HepG2 (cell line): ENCODE results near the gene RALBP1. TPM values are rescaled to one million over a fixed set of nuclear protein-coding genes. Genes with fewer than 3 reads are reported as not detected.

Experiments
- ATAC-seq: fragments of 200-7000 bp; cut with Tn5 transposase; 3 replicates; pipeline ENCODE4 v1.9.1; 2020; ENCODE audit warnings: mild to moderate bottlenecking, moderate library complexity
- BruUV-seq: library from RNA; stranded (reverse); fragments of 400-500 nt; replicated peaks from 2 replicates; lab custom pipeline; 2021; lab: Mats Ljungman, UMichigan
- CTCF ChIA-PET: fragments of 300-600 bp; formaldehyde crosslinking; extraction: SDS; loops from one replicate; lab custom pipeline; 2021; ENCODE audit warnings: low total read pairs, inconsistent platforms, low intra/inter-chr PET ratio; lab: Yijun Ruan, JAX
- POLR2A ChIA-PET: fragments of 350-600 bp; sonication (Branson Sonifier 250); formaldehyde crosslinking; loops from one replicate; lab custom pipeline; 2020; ENCODE audit warnings: antibody characterized with exemption, inconsistent platforms; lab: Yijun Ruan, JAX
- DNase-seq: peaks from one replicate; pipeline ENCODE4 v3.0.0-alpha.2; 2015; ENCODE audit warnings: low spot score
- FAIRE-seq: peaks from 3 replicates; lab custom pipeline; 2011; peaks lifted over from hg19 to GRCh38; lab: Jason Lieb, UNC
- H2AFZ ChIP-seq: one replicate; pipeline ENCODE4 v1.6.1; 2011; ENCODE audit warnings: low read length, inconsistent platforms
- H3K27ac ChIP-seq: fragments of 300-600 bp; 3 replicates; pipeline ENCODE4 v1.8.0; 2011; ENCODE audit warnings: mixed run types, mild to moderate bottlenecking, mixed read lengths, low read length, inconsistent platforms; ENCODE audit not compliant: insufficient read depth; ENCODE audit errors: extremely low read length
- H3K27me3 ChIP-seq, 2 experiments: fragments of 200-600 bp in 1 of 2; 2 replicates in 1 of 2; 3 replicates in 1 of 2; pipeline versions ENCODE4 v1.6.0 to v1.8.0; 2011; ENCODE audit warnings: low read length in 2 of 2, mild to moderate bottlenecking in 2 of 2, moderate library complexity in 2 of 2, inconsistent platforms in 1 of 2; ENCODE audit not compliant: insufficient read depth in 2 of 2, control insufficient read depth in 1 of 2
- H3K36me3 ChIP-seq, 2 experiments: fragments of 200-600 bp in 1 of 2; replicated peaks in 1 of 2; 2 replicates in 1 of 2; 3 replicates in 1 of 2; pipeline versions ENCODE4 v1.5.1 to v1.8.0; 2011; ENCODE audit warnings: low read length in 2 of 2, inconsistent platforms in 1 of 2; ENCODE audit not compliant: insufficient read depth in 2 of 2, control insufficient read depth in 1 of 2
- H3K4me1 ChIP-seq: 2 replicates; pipeline ENCODE4 v1.5.1; 2012; ENCODE audit warnings: low read length, inconsistent platforms; ENCODE audit not compliant: insufficient read depth
- H3K4me2 ChIP-seq: 2 replicates; pipeline ENCODE4 v1.6.0; 2011; ENCODE audit warnings: low read depth, low read length, inconsistent platforms
- H3K4me3 ChIP-seq, 3 experiments: fragments of 200-600 bp in 1 of 3; sonication (generic), shearing (Covaris generic) in 1 of 3; replicated peaks in 1 of 3; 2 replicates each; pipeline ENCODE4 v1.5.1; 2011 to 2016; ENCODE audit warnings: low read length in 3 of 3, inconsistent platforms in 2 of 3, low read depth in 2 of 3, mild to moderate bottlenecking in 2 of 3, control low read depth in 1 of 3, mixed read lengths in 1 of 3; ENCODE audit not compliant: insufficient read depth in 1 of 3
- H3K79me2 ChIP-seq: one replicate; pipeline ENCODE4 v1.6.1; 2011; ENCODE audit warnings: low read length, inconsistent platforms; ENCODE audit not compliant: insufficient read depth
- H3K9ac ChIP-seq: 2 replicates; pipeline ENCODE4 v1.6.0; 2011; ENCODE audit warnings: mild to moderate bottlenecking, low read depth, low read length, inconsistent platforms; ENCODE audit not compliant: insufficient read depth
- H3K9me3 ChIP-seq: 2 replicates; pipeline ENCODE4 v1.5.1; 2012; ENCODE audit warnings: mild to moderate bottlenecking, low read length
- H4K20me1 ChIP-seq: 2 replicates; pipeline ENCODE4 v1.6.0; 2011; ENCODE audit warnings: inconsistent platforms, mild to moderate bottlenecking, low read length, moderate library complexity; ENCODE audit not compliant: insufficient read depth
- HNRNPL ChIP-seq: fragments of 200-400 bp; formaldehyde crosslinking; IDR thresholded peaks from 2 replicates; pipeline ENCODE4 v1.6.1; 2017; ENCODE audit warnings: mild to moderate bottlenecking, low read depth, low read length
- KLF9 ChIP-seq: IDR thresholded peaks from 2 replicates; pipeline ENCODE4 v1.6.1; 2016; ENCODE audit warnings: low read depth
- MAFF ChIP-seq: IDR thresholded peaks from 2 replicates; pipeline ENCODE4 v1.6.1; 2011; ENCODE audit warnings: low read depth, low read length, improper control_type of control experiment
- MAFK ChIP-seq, 2 experiments: IDR thresholded peaks in 1 of 2; conservative IDR thresholded peaks in 1 of 2; 2 replicates each; pipeline ENCODE4 v1.6.1; 2011; ENCODE audit warnings: improper control_type of control experiment in 2 of 2, low read length in 2 of 2
- MYC ChIP-seq: sonication (generic); formaldehyde crosslinking; IDR thresholded peaks from 2 replicates; pipeline ENCODE4 v1.9.0; 2021; ENCODE audit warnings: missing genetic modification reagents, borderline replicate concordance
- PTBP1 ChIP-seq: fragments of 200-400 bp; formaldehyde crosslinking; IDR thresholded peaks from 2 replicates; pipeline ENCODE4 v1.6.1; 2018; ENCODE audit warnings: low read length, low read depth; ENCODE audit not compliant: poor library complexity, severe bottlenecking
- RCOR2 ChIP-seq: IDR thresholded peaks from 2 replicates; pipeline ENCODE4 v1.6.1; 2016; ENCODE audit warnings: missing biosample characterization, missing genetic modification reagents
- SP5 ChIP-seq: IDR thresholded peaks from 2 replicates; pipeline ENCODE4 v1.6.1; 2016; ENCODE audit warnings: low read depth, borderline replicate concordance
- TP53 ChIP-seq: sonication (generic); formaldehyde crosslinking; conservative IDR thresholded peaks from 2 replicates; pipeline ENCODE4 v1.4.0; 2020; ENCODE audit warnings: missing genetic modification reagents
- ZBTB7A ChIP-seq: sonication (generic); formaldehyde crosslinking; IDR thresholded peaks from 2 replicates; pipeline ENCODE4 v1.8.0; 2022; ENCODE audit warnings: mild to moderate bottlenecking, missing genetic modification reagents
- ZNF180 ChIP-seq: sonication (generic); formaldehyde crosslinking; IDR thresholded peaks from 2 replicates; pipeline ENCODE4 v1.4.0; 2020; ENCODE audit warnings: low read depth, missing genetic modification reagents, borderline replicate concordance
- ZNF430 ChIP-seq: sonication (generic); formaldehyde crosslinking; IDR thresholded peaks from 2 replicates; pipeline ENCODE4 v1.9.0; 2021; ENCODE audit warnings: mild to moderate bottlenecking, missing genetic modification reagents
- ZNF816 ChIP-seq: sonication (generic); formaldehyde crosslinking; IDR thresholded peaks from 2 replicates; pipeline ENCODE4 v1.8.0; 2022; ENCODE audit warnings: missing genetic modification reagents, mild to moderate bottlenecking, borderline replicate concordance
- WGBS: methylation state at CpG from one replicate; pipeline ENCODE4 v1.1.6; 2017; ENCODE audit warnings: low lambda C conversion rate; 5-methylcytosine and 5-hydroxymethylcytosine counted together
- in situ Hi-C: cut with HindIII; loops from 2 replicates; pipeline ENCODE4 v1.10.0; 2017; ENCODE audit warnings: low pct_unique_long_range_greater_than_20kb; ENCODE audit not compliant: extremely low pct_ligation_motif_present
- intact Hi-C: fragments of 100-400 bp; cut with micrococcal nuclease; formaldehyde crosslinking; loops from one replicate; pipeline ENCODE4 v1.10.0; 2022; ENCODE audit not compliant: unreplicated experiment
- polyA plus RNA-seq, 8 experiments: library from polyadenylated mRNA; depleted of rRNA in 3 of 8; stranded (reverse) in 7 of 8; unstranded in 1 of 8; fragments of >200 nt; fragmentation: Illumina TruSeq in 4 of 8; extraction: Trizol in 4 of 8; gene quantifications; 2 replicates each; pipeline versions ENCODE4 v1.2.1 to v1.2.3, GENCODE V29; 2011 to 2016; ENCODE audit warnings: low read depth in 4 of 8, missing spikeins in 1 of 8, mixed read lengths in 1 of 8; ENCODE audit not compliant: insufficient read depth in 1 of 8
- total RNA-seq, 5 experiments: library from RNA; depleted of rRNA; stranded (reverse); fragments of >200 nt; fragmentation: Illumina TruSeq; extraction: Trizol; gene quantifications; 2 replicates each; pipeline ENCODE4 v1.2.3, GENCODE V29; 2016; ENCODE audit warnings: low read depth in 1 of 5
- TF ChIP-seq, protein P1 (sequence below): sonication (generic); formaldehyde crosslinking; IDR thresholded peaks from 2 replicates; pipeline ENCODE4; 2020; ENCODE audit warnings: missing genetic modification reagents, mild to moderate bottlenecking, borderline replicate concordance
- TF ChIP-seq, protein P2 (sequence below): sonication (generic); formaldehyde crosslinking; IDR thresholded peaks from 2 replicates; pipeline ENCODE4 v1.4.0; 2020; ENCODE audit warnings: missing genetic modification reagents; ENCODE audit errors: not compliant biosample characterization
- TF ChIP-seq, protein P3 (sequence below): sonication (generic); formaldehyde crosslinking; IDR thresholded peaks from 2 replicates; pipeline ENCODE4 v1.4.0; 2020; ENCODE audit warnings: mild to moderate bottlenecking, missing genetic modification reagents

Gene RALBP1
- total and polyA plus RNA-seq, 2 of the 13 experiments (the other 11 are each of a cell fraction or from before 2014, with no cell fraction given), result 24.5 to 33.1 TPM

GRCh38 chr18:9444549-9444948 lies 30.8 kb upstream of the RALBP1 start:
- Histone ChIP-seq H3K79me2 (no peaks in the 10 kb centered on the region), H3K36me3 (no peaks in the 10 kb centered on the region), H3K4me1 (peaks cover 3% of the 10 kb centered on the region), H3K4me3 (no peak overlapping the region), H4K20me1 (no peaks in the 10 kb centered on the region), H3K9me3 (peaks cover 11% of the 10 kb centered on the region), H3K4me2 (no peak overlapping the region), H3K27ac (no peak overlapping the region), H3K9ac (no peak overlapping the region), H2AFZ (no peak overlapping the region), H3K27me3 (no peaks in the 10 kb centered on the region; a peak in 1 of 5 replicates)
- DNase-seq, result no peak
- no peak for ATAC-seq
- intact Hi-C loops (no loop called here), in situ Hi-C loops (no loop called here)
- ChIA-PET POLR2A (no interaction called here), CTCF (no interaction called here)
- no peak for TF ChIP-seq HNRNPL
- TF ChIP-seq, protein P1, sequence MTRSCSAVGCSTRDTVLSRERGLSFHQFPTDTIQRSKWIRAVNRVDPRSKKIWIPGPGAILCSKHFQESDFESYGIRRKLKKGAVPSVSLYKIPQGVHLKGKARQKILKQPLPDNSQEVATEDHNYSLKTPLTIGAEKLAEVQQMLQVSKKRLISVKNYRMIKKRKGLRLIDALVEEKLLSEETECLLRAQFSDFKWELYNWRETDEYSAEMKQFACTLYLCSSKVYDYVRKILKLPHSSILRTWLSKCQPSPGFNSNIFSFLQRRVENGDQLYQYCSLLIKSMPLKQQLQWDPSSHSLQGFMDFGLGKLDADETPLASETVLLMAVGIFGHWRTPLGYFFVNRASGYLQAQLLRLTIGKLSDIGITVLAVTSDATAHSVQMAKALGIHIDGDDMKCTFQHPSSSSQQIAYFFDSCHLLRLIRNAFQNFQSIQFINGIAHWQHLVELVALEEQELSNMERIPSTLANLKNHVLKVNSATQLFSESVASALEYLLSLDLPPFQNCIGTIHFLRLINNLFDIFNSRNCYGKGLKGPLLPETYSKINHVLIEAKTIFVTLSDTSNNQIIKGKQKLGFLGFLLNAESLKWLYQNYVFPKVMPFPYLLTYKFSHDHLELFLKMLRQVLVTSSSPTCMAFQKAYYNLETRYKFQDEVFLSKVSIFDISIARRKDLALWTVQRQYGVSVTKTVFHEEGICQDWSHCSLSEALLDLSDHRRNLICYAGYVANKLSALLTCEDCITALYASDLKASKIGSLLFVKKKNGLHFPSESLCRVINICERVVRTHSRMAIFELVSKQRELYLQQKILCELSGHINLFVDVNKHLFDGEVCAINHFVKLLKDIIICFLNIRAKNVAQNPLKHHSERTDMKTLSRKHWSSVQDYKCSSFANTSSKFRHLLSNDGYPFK (CRISPR knock-in tag), result no peak
- peak; percentile 18 to 60; a peak in 3 of 4 replicates for TF ChIP-seq MAFK (conservative IDR thresholded peaks at IDR 0.05 in 1 of 2, IDR thresholded peaks at IDR 0.05 in 1 of 2; ENCODE audit: low read length in 2 of 2)
- TF ChIP-seq, protein P2, sequence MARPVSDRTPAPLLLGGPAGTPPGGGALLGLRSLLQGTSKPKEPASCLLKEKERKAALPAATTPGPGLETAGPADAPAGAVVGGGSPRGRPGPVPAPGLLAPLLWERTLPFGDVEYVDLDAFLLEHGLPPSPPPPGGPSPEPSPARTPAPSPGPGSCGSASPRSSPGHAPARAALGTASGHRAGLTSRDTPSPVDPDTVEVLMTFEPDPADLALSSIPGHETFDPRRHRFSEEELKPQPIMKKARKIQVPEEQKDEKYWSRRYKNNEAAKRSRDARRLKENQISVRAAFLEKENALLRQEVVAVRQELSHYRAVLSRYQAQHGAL (CRISPR knock-in tag), result no peak
- TF ChIP-seq RCOR2 (CRISPR knock-in tag), result no peak
- TF ChIP-seq, protein P3, sequence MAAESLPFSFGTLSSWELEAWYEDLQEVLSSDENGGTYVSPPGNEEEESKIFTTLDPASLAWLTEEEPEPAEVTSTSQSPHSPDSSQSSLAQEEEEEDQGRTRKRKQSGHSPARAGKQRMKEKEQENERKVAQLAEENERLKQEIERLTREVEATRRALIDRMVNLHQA (CRISPR knock-in tag), result no peak
- no peak for TF ChIP-seq TP53 (CRISPR knock-in tag)
- TF ChIP-seq ZNF180, result no peak
- no peak for TF ChIP-seq SP5 (CRISPR knock-in tag)
- TF ChIP-seq ZNF430 (CRISPR knock-in tag), result no peak
- TF ChIP-seq KLF9, result no peak
- TF ChIP-seq MAFF, result peak; percentile 40; the same call in 1 of the 2 replicates
- TF ChIP-seq ZBTB7A (CRISPR knock-in tag), result no peak
- no peak for TF ChIP-seq ZNF816
- no peak for TF ChIP-seq MYC (CRISPR knock-in tag)
- no peak for TF ChIP-seq PTBP1
- BruUV-seq, result no TSS peak
- WGBS, result 74% methylated on average over 3 of the region's 3 CpGs
- FAIRE-seq, result no peak
